ENCODE data around the gene GANAB. TPM values are rescaled to one million over a fixed set of nuclear protein-coding genes. Genes with fewer than 3 reads are reported as not detected.
A peak's percentile ranks its signal among the peaks of the same experiment; 100 is the strongest.

Gene GANAB
- total and polyA plus RNA-seq, 2 of the 13 experiments (the other 11 are each of a cell fraction or from before 2014, with no cell fraction given), result 99.5 to 234 TPM

DNA sequence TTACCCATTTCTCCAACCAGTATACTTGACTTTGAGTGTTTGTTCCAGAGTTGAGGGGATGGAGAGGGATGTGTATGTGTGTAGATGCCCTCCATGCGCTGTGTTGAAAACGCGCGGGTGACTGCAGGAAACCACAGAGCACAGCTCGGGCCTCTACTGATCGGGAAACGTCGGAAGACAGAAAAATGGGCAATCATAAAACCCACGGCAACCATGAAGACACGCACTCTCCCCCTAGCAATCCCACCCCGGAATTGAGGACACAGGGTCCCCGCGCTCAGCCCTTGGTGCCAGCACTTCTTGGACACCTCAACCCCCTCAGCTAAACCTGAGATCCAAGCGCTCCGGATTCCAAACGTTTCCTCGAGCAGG lies 24.8 kb upstream of the GANAB start (continued):
- TF ChIP-seq ZNF709 (CRISPR knock-in tag; IDR thresholded peaks at IDR 0.05) (0 out of 2 replicates have a peak, but pooled peaks have one; percentile 12), ATRX (CRISPR knock-in tag; IDR thresholded peaks at IDR 0.05; ENCODE audit: borderline replicate concordance) (no peak), GZF1 (CRISPR knock-in tag; IDR thresholded peaks at IDR 0.05) (0 out of 2 replicates have a peak, but pooled peaks have one; percentile 19), ZNF251 (CRISPR knock-in tag; IDR thresholded peaks at IDR 0.05) (no peak), HIVEP1 (CRISPR knock-in tag; IDR thresholded peaks at IDR 0.05) (no peak; the same call in 1 of the 2 replicates), HHEX (CRISPR knock-in tag; IDR thresholded peaks at IDR 0.05) (no peak), SMAD9 (CRISPR knock-in tag; IDR thresholded peaks at IDR 0.05) (0 out of 2 replicates have a peak, but pooled peaks have one; percentile 7), TP53 (CRISPR knock-in tag; conservative IDR thresholded peaks at IDR 0.05) (no peak), AHR (CRISPR knock-in tag; IDR thresholded peaks at IDR 0.05) (no peak), AGO2 (optimal IDR thresholded peaks at IDR 0.05; ENCODE audit: low read depth, low read length) (no peak), ZNF205 (CRISPR knock-in tag; IDR thresholded peaks at IDR 0.05) (no peak), ZXDC (CRISPR knock-in tag; IDR thresholded peaks at IDR 0.05) (no peak), KLF11 (CRISPR knock-in tag; IDR thresholded peaks at IDR 0.05) (no peak), ZBTB42 (CRISPR knock-in tag; IDR thresholded peaks at IDR 0.05) (peak; percentile 24; the same call in 1 of the 2 replicates), KDM5A (IDR thresholded peaks at IDR 0.05; ENCODE audit: borderline replicate concordance, low read length) (no peak), ZNF230 (CRISPR knock-in tag; IDR thresholded peaks at IDR 0.05) (0 out of 2 replicates have a peak, but pooled peaks have one; percentile 46), KLF12 (CRISPR knock-in tag; IDR thresholded peaks at IDR 0.05; ENCODE audit: borderline replicate concordance) (no peak), ZFP36L2 (CRISPR knock-in tag; IDR thresholded peaks at IDR 0.05) (no peak), ZNF317 (CRISPR knock-in tag; IDR thresholded peaks at IDR 0.05) (peak; percentile 18; the same call in 1 of the 2 replicates), PBX3 (CRISPR knock-in tag; IDR thresholded peaks at IDR 0.05; ENCODE audit: borderline replicate concordance) (no peak), CC2D1A (CRISPR knock-in tag; IDR thresholded peaks at IDR 0.05) (0 out of 2 replicates have a peak, but pooled peaks have one; percentile 68), ETV6 (CRISPR knock-in tag; conservative IDR thresholded peaks at IDR 0.05) (no peak), RFX5 (IDR thresholded peaks at IDR 0.05; ENCODE audit: low read depth, low read length) (0 out of 2 replicates have a peak, but pooled peaks have one; percentile 9)
- TF ChIP-seq, protein P1, sequence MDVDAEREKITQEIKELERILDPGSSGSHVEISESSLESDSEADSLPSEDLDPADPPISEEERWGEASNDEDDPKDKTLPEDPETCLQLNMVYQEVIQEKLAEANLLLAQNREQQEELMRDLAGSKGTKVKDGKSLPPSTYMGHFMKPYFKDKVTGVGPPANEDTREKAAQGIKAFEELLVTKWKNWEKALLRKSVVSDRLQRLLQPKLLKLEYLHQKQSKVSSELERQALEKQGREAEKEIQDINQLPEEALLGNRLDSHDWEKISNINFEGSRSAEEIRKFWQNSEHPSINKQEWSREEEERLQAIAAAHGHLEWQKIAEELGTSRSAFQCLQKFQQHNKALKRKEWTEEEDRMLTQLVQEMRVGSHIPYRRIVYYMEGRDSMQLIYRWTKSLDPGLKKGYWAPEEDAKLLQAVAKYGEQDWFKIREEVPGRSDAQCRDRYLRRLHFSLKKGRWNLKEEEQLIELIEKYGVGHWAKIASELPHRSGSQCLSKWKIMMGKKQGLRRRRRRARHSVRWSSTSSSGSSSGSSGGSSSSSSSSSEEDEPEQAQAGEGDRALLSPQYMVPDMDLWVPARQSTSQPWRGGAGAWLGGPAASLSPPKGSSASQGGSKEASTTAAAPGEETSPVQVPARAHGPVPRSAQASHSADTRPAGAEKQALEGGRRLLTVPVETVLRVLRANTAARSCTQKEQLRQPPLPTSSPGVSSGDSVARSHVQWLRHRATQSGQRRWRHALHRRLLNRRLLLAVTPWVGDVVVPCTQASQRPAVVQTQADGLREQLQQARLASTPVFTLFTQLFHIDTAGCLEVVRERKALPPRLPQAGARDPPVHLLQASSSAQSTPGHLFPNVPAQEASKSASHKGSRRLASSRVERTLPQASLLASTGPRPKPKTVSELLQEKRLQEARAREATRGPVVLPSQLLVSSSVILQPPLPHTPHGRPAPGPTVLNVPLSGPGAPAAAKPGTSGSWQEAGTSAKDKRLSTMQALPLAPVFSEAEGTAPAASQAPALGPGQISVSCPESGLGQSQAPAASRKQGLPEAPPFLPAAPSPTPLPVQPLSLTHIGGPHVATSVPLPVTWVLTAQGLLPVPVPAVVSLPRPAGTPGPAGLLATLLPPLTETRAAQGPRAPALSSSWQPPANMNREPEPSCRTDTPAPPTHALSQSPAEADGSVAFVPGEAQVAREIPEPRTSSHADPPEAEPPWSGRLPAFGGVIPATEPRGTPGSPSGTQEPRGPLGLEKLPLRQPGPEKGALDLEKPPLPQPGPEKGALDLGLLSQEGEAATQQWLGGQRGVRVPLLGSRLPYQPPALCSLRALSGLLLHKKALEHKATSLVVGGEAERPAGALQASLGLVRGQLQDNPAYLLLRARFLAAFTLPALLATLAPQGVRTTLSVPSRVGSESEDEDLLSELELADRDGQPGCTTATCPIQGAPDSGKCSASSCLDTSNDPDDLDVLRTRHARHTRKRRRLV (CRISPR knock-in tag; IDR thresholded peaks at IDR 0.05), result no peak
